Common myeloid progenitor, CD34-positive (primary cell): ENCODE data around the gene UBE2O.
A peak's percentile ranks its signal among the peaks of the same experiment; 100 is the strongest.

Source experiments
- CTCF ChIA-PET: fragments of 350-600 bp; sonication (Branson Sonifier 250); formaldehyde crosslinking; loops from one replicate; lab custom pipeline; 2021; ENCODE audit warnings: antibody characterized with exemption; lab: Charles Lee
- POLR2A ChIA-PET: fragments of 350-600 bp; sonication (Branson Sonifier 250); formaldehyde crosslinking; loops from one replicate; lab custom pipeline; 2021; ENCODE audit warnings: antibody characterized with exemption; lab: Charles Lee
- DNase-seq, 3 donors: peaks; one replicate each; pipeline versions ENCODE4 v3.0.0 to v3.0.0-alpha.2; 2013
- H3K27ac ChIP-seq, 2 experiments: 1 replicate in 1 of 2; 2 replicates in 1 of 2; pipeline ENCODE4 v1.7.0; 2013; ENCODE audit warnings: inconsistent platforms in 2 of 2, low read length in 2 of 2, mild to moderate bottlenecking in 2 of 2, low read depth in 1 of 2, moderate library complexity in 1 of 2; ENCODE audit not compliant: severe bottlenecking in 2 of 2, insufficient read depth in 1 of 2, poor library complexity in 1 of 2
- H3K27me3 ChIP-seq, 5 experiments: replicated peaks in 2 of 5; 1 replicate in 3 of 5; 2 replicates in 2 of 5; pipeline versions ENCODE4 v1.6.1 to v1.7.0; 2013; ENCODE audit warnings: low read length in 4 of 5, mild to moderate bottlenecking in 2 of 5, moderate library complexity in 2 of 5, inconsistent platforms in 1 of 5; ENCODE audit not compliant: insufficient read depth in 5 of 5, control insufficient read depth in 4 of 5
- H3K36me3 ChIP-seq, 4 experiments: 1 replicate in 2 of 4; 2 replicates in 2 of 4; pipeline versions ENCODE4 v1.6.1 to v1.7.0; 2013; ENCODE audit warnings: low read length in 3 of 4, control low read depth in 1 of 4, mild to moderate bottlenecking in 1 of 4; ENCODE audit not compliant: control insufficient read depth in 4 of 4, insufficient read depth in 4 of 4
- H3K4me1 ChIP-seq, 4 experiments: 1 replicate in 3 of 4; 2 replicates in 1 of 4; pipeline versions ENCODE4 v1.6.1 to v1.7.1; 2013; ENCODE audit warnings: low read length in 3 of 4, mild to moderate bottlenecking in 3 of 4, control low read depth in 1 of 4, inconsistent platforms in 1 of 4, moderate library complexity in 1 of 4; ENCODE audit not compliant: control insufficient read depth in 4 of 4, insufficient read depth in 4 of 4; ENCODE audit errors: control extremely low read depth in 1 of 4
- H3K4me3 ChIP-seq, 7 experiments: 1 replicate in 4 of 7; 2 replicates in 3 of 7; pipeline versions ENCODE4 v1.5.1 to v1.7.0; 2013; ENCODE audit warnings: mild to moderate bottlenecking in 7 of 7, low read length in 6 of 7, moderate library complexity in 6 of 7, inconsistent platforms in 2 of 7, low read depth in 2 of 7, control low read depth in 1 of 7; ENCODE audit not compliant: insufficient read depth in 4 of 7, control insufficient read depth in 1 of 7; ENCODE audit errors: extremely low read depth in 1 of 7
- H3K9me3 ChIP-seq, 5 experiments: 1 replicate in 4 of 5; 2 replicates in 1 of 5; pipeline versions ENCODE4 v1.6.1 to v1.7.1; 2013; ENCODE audit warnings: low read length in 4 of 5, mild to moderate bottlenecking in 2 of 5, inconsistent platforms in 1 of 5, low read depth in 1 of 5, moderate library complexity in 1 of 5; ENCODE audit not compliant: control insufficient read depth in 4 of 5, insufficient read depth in 2 of 5; ENCODE audit errors: control extremely low read depth in 1 of 5
- WGBS: methylation state at CpG from one replicate; pipeline ENCODE4 v1.1.5; 2013; ENCODE audit not compliant: insufficient coverage; 5-methylcytosine and 5-hydroxymethylcytosine counted together

UBE2O gene

DNA sequence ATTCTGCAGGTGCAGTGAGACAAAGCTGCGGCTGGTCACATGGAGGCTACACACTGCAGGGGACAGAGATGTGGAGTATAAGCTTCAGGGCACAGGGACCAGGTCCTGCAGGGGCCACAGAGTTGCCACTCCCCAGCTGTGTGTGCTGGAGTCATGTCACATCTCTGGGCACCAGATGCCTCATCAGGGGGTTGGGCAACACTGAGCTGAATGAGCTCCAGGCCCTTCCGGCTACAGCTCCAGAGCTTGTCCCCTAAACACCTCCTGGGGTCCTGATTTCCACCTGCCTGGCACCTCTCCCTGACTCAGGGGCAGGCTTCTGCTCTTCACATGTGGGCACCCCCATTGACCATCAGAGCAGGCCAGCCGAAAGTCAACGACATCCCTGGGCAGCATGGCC, 36.1 kb downstream of the UBE2O start:
- H3K27ac ChIP-seq, result no peak overlapping the region
- WGBS, result 95% methylated on average over 4 of the region's 4 CpGs
- DNase-seq, result no peak
- peaks cover 0 to 4% (median 0%) of the 10 kb centered on the region in 5 experiments for H3K9me3 ChIP-seq
- POLR2A ChIA-PET, result no interaction called here
- no peak overlapping the region for H3K4me3 ChIP-seq
- no peaks in the 10 kb centered on the region for H3K27me3 ChIP-seq
- H3K4me1 ChIP-seq, result peaks cover 0 to 15% (median 13%) of the 10 kb centered on the region in 4 experiments
- CTCF ChIA-PET, result interaction anchor here (0.9 to 2.8 kb wide), 8 partner anchors 8 to 48 kb away, joined by 3 to 10 read pairs (median 4); no protein-coding TSS in a partner anchor
- H3K36me3 ChIP-seq, result peaks cover 0 to 23% (median 3%) of the 10 kb centered on the region in 4 experiments

DNA sequence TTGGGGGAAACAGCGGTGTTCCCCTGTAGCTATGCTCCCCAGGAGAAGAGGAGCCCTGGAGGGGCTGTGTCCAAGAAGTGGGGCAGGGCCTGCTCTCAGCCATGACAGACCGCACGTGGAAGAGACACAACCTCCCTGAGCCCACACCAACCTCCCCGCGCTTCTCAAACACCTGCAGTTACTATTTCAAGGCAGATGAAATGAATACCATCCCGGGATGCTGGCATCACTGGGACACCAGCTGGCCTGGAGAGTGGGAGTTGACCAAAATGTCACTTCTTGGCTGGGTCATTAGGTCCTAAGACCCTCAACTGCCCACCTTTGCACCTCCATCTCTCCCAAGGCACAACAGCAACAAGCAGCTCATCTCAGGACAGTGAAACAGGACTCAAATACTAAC, 36.5 kb downstream of the UBE2O start:
- DNase-seq, result no peak
- no peak overlapping the region for H3K27ac ChIP-seq
- no peak overlapping the region for H3K4me3 ChIP-seq
- peaks cover 0 to 23% (median 1%) of the 10 kb centered on the region in 4 experiments for H3K36me3 ChIP-seq
- H3K27me3 ChIP-seq, result no peaks in the 10 kb centered on the region
- ChIA-PET POLR2A (no interaction called here), CTCF (interaction anchor here (0.9 to 2.8 kb wide), 5 partner anchors 8 to 42 kb away, joined by 3 to 10 read pairs (median 5); no protein-coding TSS in a partner anchor)
- H3K4me1 ChIP-seq, result peaks cover 0 to 15% (median 13%) of the 10 kb centered on the region in 4 experiments
- peaks cover 0 to 4% (median 0%) of the 10 kb centered on the region in 5 experiments for H3K9me3 ChIP-seq
- 100% methylated on average over 3 of the region's 6 CpGs for WGBS

DNA sequence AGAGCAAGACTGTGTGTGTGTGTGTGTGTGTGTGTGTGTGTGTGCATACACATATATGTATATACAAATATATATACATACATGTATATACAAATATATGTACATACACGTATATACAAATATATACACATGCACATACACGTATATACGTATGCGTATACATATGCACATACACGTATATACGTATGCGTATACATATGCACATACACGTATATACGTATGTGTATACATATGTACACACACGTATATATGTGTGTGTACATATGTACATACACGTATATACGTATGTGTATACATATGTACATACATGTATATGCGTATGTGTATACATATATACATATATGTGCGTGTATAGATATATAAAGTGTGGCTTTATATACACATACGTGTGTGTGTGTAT, 37.2 kb downstream of the UBE2O start:
- POLR2A ChIA-PET, result no interaction called here
- no peaks in the 10 kb centered on the region for H3K27me3 ChIP-seq
- no peak for DNase-seq
- peaks cover 0 to 22% (median 2%) of the 10 kb centered on the region in 4 experiments for H3K36me3 ChIP-seq
- no CpG with 5 or more reads among the region's 15 CpGs for WGBS
- peaks cover 0 to 15% (median 13%) of the 10 kb centered on the region in 4 experiments for H3K4me1 ChIP-seq
- CTCF ChIA-PET, result interaction anchor here (0.7 to 1.7 kb wide), 7 partner anchors 13 to 335 kb away, joined by 3 to 8 read pairs (median 4); partner anchors contain the start of gene AANAT
- H3K27ac ChIP-seq, result no peak overlapping the region
- H3K4me3 ChIP-seq, result no peak overlapping the region
- H3K9me3 ChIP-seq, result peaks cover 0 to 2% (median 0%) of the 10 kb centered on the region in 5 experiments

- peak; percentile 72 to 90 (median 89) for DNase-seq
- H3K4me1 ChIP-seq, result peaks cover 0 to 15% (median 13%) of the 10 kb centered on the region in 4 experiments
- no peaks in the 10 kb centered on the region for H3K27me3 ChIP-seq
- H3K4me3 ChIP-seq, result no peak overlapping the region
- WGBS, result 51% methylated on average over 18 of the region's 21 CpGs
- H3K36me3 ChIP-seq, result peaks cover 0 to 29% (median 2%) of the 10 kb centered on the region in 4 experiments
- ChIA-PET POLR2A (no interaction called here), CTCF (interaction anchor here (0.7 to 5.8 kb wide), 10 partner anchors 16 to 334 kb away, joined by 3 to 48 read pairs (median 4); partner anchors contain the start of gene AANAT)
- H3K9me3 ChIP-seq, result no peaks in the 10 kb centered on the region
- H3K27ac ChIP-seq, result no peak overlapping the region
These were observed 38.3 kb downstream of the UBE2O start for GRCh38 chr17:76414334-76415295.

DNA sequence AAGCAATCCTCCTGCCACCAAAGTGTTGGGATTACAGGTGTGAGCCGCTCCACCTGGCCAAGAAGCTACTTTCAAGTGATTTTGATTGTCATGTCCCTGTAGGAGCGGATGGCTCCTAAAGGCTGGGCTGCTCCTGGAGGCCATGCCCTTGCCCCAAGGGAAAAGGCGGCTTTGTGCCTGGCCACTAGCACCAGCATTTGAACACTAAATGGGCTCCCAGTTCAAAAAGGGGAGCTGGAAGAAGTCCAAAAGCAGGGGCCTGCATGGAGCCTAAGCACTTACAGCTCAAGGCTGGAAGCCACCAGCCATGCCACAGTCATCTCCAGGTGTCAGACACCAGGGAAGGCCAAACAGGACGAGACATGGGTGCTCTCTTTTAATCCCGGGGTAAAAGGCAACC, 41.7 kb downstream of the UBE2O start:
- CTCF ChIA-PET, result interaction anchor here (1.0 to 5.8 kb wide), 13 partner anchors 9 to 192 kb away, joined by 3 to 70 read pairs (median 4); no protein-coding TSS in a partner anchor
- DNase-seq, result no peak
- Histone ChIP-seq H3K36me3 (peaks cover 0 to 26% (median 4%) of the 10 kb centered on the region in 4 experiments), H3K4me3 (no peak overlapping the region), H3K9me3 (no peaks in the 10 kb centered on the region), H3K27me3 (no peaks in the 10 kb centered on the region), H3K27ac (no peak overlapping the region), H3K4me1 (peaks cover 0 to 21% (median 15%) of the 10 kb centered on the region in 4 experiments)
- POLR2A ChIA-PET, result no interaction called here
- WGBS, result 97% methylated on average over 4 of the region's 5 CpGs

GRCh38 chr17:76410328-76410965, 42.5 kb downstream of the UBE2O start:
- H3K27me3 ChIP-seq, result no peaks in the 10 kb centered on the region
- DNase-seq, result no peak
- no peak overlapping the region for H3K27ac ChIP-seq
- H3K9me3 ChIP-seq, result no peaks in the 10 kb centered on the region
- H3K4me3 ChIP-seq, result no peak overlapping the region
- ChIA-PET CTCF (interaction anchor here (1.0 to 5.8 kb wide), 12 partner anchors 9 to 119 kb away, joined by 3 to 70 read pairs (median 4); no protein-coding TSS in a partner anchor), POLR2A (no interaction called here)
- H3K36me3 ChIP-seq, result peaks cover 0 to 30% (median 4%) of the 10 kb centered on the region in 4 experiments
- WGBS, result 96% methylated on average over 15 of the region's 15 CpGs
- H3K4me1 ChIP-seq, result peaks cover 0 to 21% (median 15%) of the 10 kb centered on the region in 4 experiments
